Subcutaneous adipose tissue (tissue), 4 donors: ENCODE results near the gene ADAMTS17. TPM values are rescaled to one million over a fixed set of nuclear protein-coding genes. Genes with fewer than 3 reads are reported as not detected.

Experiments used
- total RNA-seq, 4 donors: library from RNA; depleted of rRNA; stranded (reverse); fragments of >200 nt; gene quantifications; one replicate each; pipeline ENCODE4 v1.1.0, GENCODE V29; 2016
- TF ChIP-seq, protein P1 (sequence below): fragments of 450-650 bp; IDR thresholded peaks from one replicate; pipeline ENCODE4 v1.5.1; 2016; ENCODE audit warnings: low read depth, mild to moderate bottlenecking, control low read depth, antibody characterized with exemption, moderate library complexity

ADAMTS17 gene
- total RNA-seq, 4 donors from 2014 or later = 0.49 to 5.3 (median 2.5) TPM

DNA sequence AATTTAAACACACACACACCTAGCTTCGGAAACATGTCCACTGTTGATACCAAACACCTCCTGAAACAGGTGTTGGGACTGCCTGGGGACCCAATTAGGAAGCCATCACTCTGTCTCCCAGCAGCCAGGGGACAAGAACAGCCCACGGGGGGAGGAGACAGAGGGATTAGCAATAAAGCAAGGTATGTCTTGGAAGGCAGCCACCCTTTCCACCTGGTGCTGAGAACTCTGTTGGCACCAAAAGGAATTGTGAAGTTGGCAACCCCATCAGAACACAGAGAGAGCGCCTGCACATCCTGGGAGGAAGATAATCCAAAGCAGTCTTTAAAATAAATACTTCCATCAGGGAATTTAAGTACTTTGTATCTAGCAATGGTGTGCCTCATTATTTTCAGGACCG, 111.0 kb downstream of the ADAMTS17 start:
- TF ChIP-seq, protein P1, sequence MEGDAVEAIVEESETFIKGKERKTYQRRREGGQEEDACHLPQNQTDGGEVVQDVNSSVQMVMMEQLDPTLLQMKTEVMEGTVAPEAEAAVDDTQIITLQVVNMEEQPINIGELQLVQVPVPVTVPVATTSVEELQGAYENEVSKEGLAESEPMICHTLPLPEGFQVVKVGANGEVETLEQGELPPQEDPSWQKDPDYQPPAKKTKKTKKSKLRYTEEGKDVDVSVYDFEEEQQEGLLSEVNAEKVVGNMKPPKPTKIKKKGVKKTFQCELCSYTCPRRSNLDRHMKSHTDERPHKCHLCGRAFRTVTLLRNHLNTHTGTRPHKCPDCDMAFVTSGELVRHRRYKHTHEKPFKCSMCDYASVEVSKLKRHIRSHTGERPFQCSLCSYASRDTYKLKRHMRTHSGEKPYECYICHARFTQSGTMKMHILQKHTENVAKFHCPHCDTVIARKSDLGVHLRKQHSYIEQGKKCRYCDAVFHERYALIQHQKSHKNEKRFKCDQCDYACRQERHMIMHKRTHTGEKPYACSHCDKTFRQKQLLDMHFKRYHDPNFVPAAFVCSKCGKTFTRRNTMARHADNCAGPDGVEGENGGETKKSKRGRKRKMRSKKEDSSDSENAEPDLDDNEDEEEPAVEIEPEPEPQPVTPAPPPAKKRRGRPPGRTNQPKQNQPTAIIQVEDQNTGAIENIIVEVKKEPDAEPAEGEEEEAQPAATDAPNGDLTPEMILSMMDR = no peak

DNA sequence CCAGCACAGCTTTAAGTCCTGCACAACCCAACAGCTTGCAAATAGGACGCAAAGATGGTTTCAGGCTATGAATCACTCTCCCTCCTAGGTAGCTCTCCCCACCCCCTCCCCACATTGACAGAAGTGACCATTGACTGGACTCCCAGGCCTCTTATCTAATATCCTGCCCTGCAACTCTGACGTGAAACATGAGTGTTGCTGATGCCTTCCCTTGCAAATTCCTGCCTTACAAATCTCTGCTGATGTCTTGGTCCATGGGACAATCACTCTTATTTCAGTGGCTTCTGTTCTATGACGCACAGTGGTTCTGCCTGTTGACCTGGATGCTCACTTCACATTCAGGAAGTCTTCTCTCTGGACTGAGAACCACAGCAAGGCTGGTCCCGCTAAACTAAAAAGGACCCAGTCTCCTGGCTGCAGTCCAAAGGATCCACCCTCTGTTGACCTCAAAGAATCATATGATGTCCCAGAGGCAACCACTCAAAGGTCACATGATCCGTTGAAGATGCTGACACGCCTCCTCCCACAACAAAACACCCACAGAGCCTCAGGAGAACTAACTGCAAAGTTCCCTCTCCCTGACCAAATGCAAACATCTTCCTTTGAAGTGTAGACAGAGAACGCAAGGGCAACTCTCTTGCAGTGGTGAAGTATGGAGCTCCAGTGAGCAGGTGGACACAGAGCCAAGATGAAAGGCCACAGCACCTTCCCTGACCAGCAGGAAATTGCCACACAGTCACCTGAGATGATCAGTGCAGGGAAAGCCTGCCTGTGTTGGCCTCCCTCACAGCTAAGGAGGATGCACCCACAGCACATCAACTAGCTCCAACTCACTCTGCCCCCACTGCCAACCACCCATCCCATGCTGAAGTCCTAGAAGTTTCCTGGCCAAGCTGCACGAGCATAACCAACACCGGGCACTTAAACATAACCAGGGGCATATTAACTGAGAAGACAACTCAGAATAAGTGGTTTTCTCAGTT, 112.3 kb downstream of the ADAMTS17 start:
- TF ChIP-seq, protein P1 = no peak

DNA sequence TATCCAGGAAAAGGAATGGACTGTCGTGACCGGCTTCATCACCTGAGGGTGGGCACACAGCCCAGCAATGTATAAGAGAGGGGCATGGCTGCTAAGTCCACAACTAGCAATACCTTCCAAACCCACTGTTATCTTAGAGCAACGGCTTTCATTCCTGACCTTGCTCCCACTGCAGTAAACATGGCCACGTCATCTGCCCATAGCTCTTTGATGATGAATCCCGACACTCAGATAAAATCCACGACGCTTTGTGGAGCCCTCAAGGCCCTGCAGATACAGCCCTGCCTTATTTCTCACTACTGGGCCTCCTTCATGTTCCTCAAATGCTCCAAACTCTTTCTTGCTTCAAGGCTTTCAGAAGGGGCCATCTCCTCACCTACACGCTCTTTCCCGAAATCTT, 114.0 kb downstream of the ADAMTS17 start:
- TF ChIP-seq, protein P1 = no peak

DNA sequence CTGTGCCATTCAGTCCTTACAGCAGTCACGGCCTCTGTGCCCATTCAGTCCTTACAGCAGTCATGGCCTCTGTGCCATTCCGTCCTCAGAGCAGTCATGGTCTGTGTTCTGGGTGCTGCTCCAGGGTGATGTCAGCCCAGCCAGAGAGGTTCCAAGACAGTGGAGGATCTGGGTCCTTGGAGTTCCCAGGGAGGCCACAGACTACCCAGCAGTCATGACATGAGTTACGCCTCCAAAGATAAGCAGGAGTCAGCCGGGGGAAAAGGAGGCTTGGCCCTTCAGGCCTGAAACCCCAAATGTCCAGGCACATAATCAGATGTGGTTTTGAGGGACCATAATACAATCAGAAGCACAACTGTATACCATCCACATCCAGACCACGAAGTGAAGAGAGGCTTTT, 115.7 kb downstream of the ADAMTS17 start:
- TF ChIP-seq, protein P1 = no peak

DNA sequence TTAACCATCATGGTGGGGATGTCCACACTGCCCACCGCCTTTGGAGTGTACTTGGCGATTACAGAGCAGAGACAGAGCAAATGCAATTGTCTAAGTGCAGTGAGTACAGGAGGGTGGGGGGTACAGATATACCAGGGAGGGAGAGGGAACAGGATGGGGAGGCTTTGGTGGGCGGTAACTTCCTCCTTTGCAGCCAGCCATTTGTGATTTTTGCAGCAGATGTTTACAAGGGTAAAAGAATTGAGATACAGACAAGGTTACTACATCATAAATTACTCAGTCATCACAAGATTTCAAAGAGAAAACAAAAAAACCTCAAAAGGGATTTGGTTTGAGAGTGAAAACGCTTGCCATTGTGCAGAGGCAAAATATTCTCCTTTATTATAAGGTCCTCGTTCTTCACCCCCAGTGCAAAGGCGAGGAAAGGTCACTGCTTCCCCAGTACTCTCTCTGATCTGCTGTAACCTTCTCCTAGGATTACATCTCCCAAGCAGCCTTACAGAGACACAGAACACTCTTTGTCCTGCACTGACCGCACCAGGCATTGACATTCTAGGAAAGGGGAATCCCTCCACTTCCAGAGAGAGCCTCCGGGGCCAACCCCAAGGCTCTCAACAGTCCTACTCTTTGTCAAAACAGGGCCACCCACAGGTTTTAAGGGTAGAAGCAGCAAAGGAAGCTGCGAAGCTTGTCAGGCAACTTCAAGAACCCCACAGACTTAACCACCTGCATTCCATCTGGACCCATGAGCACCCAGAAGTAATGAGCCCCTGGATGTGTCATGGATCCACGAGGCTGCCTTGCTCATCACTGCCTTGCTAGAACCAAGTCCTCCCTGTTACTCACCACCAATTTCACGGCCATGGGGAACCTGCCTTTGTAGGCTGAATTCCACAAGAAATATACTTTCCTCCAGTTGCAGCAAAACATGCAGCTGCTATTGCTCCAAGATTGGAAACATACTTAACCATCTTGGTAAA, 117.3 kb downstream of the ADAMTS17 start:
- TF ChIP-seq, protein P1 = no peak

DNA sequence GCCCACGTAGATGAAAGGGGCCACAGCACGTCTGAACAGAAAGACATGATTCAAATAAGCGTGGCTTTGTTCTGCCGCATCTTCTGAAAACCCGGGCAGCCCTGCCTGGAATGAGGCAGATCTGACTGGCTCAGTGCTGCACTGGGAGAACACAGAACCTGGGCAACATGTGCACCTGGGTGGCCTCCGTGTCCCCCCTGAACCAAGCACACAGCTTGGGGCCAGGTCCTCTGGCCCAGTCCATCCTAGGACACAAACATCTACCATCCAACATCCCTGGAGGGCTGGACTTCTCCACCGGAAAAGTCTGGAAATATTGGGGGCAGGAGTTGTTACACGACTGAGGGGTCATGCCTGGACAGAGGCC, 119.4 kb downstream of the ADAMTS17 start:
- TF ChIP-seq, protein P1 = no peak
